SHP77 (cell line): ENCODE data around the gene CNBD2.
"Not testable (repeated sequence)": the region's sequence is repeated elsewhere in the genome, so short reads cannot be mapped to it uniquely, and the experiment has no call there.

Experiments used
- DNase-seq, 2 experiments: peaks; one replicate each; lab custom pipeline; 2025; lab: John Stamatoyannopoulos, UW

CNBD2 gene

DNA sequence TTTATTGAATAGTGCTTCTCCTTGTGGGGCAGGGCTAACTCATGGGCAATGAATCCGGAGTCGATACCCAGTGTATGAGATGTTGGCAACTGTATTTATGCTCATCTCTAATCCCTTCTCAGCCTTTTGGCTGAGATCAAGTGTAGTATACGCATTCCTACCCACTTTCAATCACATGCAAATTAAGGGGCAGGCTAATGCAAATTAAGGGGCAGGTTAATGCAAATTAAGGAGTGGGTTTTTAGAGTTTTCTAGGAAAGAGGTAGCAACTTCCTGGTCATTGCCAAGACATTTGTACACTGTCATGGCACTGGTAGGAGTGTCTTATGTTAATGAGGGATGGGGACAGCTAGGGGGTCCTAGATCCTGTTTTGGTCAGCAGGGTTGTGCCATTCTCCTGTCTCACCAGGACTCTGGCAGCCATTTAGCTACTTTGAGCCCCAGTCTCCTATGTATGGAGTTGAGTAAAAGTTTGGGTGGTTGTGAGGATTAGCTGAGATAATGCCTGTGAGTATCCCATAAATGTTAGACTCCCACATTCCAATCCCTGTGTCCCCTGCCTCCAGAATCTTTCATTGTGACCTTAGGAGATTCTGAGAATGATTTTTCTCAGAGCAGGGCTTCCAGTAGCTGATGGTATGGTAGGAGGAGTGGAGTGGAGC lies at the start of gene CNBD2:
CNBD2 (plus strand) TSS at position 612 of the 662 bp plus-strand sequence. CDS start 173 bp downstream, outside the sequence.
- DNase-seq: no peak

DNA sequence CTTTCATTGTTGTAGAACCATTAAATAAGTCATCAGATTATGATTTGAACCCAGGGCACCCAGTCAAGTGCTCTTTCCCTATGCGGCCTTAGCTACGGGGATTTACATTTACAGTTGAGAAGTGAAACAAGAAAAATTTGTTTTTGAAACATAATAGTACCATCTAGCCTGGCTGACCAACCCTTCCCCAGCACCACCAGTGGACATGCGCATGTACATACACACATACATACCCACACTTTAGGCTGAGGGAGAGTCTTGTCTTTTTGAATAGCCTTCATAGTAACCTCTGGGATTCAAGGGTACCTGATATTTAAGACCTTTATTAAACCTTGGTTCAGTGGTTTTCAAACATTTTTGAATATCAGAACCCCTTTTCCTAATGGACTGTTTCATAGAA lies 47.9 kb upstream of the CNBD2 start:
- DNase-seq: no peak

DNA sequence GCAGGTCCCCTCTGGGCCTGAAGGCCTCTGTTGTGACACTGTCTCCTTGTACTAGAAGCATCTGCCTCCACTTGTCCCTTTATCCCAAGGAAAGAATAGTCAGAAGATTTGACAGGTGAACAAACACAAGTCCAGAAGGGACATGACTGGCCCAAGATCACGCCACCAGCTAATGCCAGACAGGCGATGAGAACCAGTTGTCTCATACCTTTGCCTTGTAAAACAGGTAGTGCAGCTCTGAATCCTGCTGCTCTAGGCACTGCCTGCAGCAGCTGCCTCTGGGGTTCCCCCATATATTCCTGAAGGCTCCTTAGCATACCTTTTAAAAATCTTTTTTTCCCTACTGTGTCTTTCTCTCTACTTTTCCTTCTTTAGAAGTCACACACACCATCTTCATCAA lies 39.1 kb upstream of the CNBD2 start:
- no peak for DNase-seq

DNA sequence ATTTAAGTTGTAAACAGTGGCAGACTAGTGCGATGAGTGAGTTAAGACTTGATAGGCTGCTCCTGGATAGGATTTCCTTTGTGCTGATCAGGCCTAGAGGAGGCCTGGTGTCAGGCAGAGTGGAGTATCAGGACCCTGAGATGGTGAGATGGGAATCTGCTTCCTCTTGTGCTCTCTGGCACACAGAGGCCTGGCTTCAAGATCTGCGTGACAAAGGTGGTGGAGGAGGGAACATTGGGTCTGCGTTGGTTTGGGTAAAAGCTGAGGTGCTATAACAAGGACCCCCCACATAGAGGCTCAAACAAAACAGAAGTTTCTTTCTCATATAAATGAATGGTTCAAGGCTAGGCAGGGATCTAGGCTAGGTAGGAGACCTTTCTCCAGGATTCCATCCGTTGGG lies 34.3 kb upstream of the CNBD2 start:
- DNase-seq: no peak

DNA sequence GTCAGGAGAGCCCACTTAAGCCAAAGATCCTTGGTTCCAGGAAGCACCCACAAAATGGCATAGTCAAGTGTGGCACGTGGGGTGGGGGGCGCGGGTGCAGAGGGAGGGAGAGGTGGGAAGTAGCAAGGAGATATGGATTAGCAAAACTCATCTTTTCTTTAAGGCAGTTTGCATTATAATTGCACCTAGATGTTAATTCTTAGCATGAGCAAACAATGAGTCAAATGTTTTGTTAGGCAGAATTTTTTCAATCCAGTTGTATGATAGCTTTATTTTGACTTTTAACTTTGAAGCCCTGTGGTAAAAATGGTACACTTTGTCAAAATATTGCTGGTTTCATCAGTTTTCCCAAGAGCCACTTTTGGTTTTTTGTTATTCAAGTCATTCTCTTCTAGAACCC lies 29.1 kb upstream of the CNBD2 start:
- DNase-seq: no peak

DNA sequence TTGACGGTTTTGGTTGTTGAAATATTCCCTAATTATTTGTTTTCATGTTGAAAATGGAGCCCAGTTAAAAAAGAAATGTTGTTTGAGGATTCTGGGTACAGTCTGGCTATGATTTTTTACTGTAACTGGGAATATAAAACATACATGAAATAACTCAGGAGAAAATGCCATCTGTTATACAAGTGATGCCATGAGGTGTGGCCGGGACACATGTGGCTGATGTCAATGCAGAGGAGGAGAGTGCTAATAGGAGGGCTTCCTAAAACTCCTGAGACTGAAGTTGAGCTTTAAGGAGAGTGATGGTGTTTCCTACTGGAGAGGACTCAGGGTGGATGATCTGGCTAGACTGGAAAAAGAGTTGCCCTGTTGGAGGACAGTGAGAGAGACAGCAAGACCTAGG lies 26.8 kb upstream of the CNBD2 start:
- DNase-seq: no peak

DNA sequence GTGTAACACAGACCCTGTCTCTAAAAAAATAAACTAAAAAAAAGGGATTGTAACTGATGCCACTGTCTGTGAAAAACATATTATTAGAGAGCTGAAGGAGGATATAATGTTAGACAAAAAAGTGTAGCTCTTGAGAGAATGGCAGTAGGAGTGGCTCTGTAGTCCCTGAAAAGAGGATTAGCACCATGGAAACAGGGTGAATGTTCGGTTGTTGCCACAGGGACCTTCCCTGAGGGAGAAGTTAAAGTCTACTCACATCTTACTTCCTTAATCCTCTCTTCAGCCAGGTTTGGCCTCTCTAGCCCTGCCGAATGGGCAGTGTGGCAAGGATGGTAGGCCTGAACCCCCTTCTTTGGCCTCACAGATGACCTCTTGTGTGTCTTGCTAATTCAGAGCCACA lies 26.1 kb upstream of the CNBD2 start:
- no peak for DNase-seq

DNA sequence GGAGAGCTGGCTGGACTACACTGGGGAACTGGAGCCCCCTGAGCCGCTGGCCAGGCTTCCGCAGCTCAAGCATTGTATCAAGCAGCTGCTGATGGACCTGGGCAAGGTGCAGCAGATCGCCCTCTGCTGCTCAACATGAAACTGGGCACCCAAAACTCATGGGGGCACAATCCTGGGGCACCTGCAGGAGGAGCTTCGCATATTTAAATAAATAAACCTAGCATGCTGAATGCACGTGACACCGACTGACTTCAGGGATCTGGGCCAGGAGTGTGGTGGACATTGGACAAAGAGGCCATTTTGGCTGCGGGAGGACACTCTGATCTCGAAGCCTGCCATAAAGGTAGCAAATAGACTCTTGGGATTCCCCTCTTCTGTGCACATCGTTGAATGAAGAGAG lies 20.9 kb upstream of the CNBD2 start:
- peak; percentile 26 to 36 for DNase-seq

DNA sequence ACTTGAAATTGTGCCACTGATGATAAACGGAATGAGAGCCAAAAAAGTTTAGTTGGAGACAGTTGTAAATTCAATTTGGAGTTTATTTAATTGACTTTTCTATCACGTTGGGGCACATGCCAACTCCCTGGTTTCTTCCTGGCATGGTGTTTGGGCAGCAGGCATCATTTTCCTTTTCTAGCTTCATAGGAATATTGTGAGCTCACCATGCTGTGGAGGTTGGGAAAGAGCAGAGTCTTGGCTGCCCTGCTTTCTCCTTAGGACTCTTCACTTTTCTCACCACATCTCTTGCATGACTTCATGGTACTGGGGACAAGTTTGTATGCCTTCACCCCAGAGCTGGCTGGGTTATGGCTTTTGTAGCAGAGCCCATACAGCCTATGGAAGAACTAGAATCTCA lies 20.5 kb upstream of the CNBD2 start:
- DNase-seq: no peak

DNA sequence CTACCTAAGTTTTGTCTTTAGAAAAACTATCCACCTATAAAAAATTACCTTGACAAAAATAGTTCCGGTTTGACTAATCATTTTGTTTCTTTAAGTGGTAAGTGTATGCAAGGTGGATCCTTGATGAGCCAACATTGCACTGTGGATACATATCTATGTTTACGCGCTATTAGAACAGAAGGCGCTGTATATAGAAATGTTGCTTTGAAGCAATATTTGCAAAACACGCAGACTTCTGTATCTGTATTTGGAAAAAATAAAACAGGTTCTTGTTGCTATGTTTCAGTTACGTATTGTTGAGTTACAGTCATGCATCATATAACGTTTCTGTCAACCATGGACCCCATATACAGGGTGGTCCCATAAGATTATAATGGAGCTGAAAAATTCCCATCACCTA lies 18.3 kb upstream of the CNBD2 start:
- no peak for DNase-seq

DNA sequence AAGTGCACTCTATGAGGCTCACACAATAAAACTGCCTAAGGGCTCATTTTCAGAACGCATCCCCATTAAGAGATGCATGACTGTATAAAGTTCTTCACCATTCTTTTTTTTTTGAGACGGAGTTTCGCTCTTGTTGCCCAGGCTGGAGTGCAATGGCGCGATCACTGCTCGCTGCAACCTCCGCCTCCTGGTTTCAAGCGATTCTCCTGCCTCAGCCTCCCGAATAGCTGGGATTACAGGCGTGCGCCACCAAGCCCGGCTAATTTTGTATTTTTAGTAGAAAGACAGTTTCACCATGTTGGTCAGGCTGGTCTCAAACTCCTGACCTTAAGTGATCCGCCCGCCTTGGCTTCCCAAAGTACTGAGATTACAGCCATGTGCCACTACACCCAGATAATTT lies 16.3 kb upstream of the CNBD2 start:
- DNase-seq: not testable (repeated sequence)

DNA sequence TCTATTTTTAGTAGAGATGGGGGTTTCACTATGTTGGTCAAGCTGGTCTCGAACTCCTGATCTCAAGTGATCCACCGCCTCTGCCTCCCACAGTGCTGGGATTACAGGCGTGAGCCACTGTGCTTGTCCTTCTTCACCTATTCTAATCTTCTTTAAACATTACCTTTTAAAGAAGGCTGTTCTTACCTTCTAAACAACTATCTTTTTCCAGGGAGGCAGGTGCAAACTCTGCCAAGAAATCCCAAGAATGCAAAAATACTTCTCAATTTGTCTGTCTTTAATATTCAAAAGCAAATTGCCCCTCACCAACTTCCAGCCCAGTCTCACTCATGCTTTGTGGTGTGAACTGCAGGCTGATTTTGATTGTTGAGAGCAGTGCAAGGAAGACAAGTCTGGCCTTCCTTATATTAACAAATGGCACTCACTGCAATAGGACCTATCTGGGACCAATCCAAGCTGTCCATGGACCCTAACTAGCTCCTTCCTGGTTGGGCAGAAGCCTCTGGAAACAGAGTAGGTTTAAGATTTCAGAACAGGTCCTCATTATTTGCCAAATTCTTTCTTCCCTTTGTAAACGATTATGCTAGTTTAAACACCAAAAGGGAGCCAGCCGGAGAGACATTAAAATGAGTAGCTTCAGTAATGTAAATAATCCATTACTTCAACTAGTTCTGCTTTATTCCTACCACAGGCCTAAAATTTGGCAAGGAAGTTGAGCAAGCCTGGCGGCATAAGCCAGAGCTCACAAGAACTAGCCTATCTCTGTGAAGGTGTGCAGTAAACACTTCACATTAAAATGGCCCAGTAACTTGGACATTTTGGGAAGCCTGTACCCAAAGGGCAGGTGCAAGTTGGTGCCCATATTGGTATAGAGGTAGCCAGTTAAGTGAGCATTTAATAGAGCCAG lies 15.7 kb upstream of the CNBD2 start:
- DNase-seq: no peak

DNA sequence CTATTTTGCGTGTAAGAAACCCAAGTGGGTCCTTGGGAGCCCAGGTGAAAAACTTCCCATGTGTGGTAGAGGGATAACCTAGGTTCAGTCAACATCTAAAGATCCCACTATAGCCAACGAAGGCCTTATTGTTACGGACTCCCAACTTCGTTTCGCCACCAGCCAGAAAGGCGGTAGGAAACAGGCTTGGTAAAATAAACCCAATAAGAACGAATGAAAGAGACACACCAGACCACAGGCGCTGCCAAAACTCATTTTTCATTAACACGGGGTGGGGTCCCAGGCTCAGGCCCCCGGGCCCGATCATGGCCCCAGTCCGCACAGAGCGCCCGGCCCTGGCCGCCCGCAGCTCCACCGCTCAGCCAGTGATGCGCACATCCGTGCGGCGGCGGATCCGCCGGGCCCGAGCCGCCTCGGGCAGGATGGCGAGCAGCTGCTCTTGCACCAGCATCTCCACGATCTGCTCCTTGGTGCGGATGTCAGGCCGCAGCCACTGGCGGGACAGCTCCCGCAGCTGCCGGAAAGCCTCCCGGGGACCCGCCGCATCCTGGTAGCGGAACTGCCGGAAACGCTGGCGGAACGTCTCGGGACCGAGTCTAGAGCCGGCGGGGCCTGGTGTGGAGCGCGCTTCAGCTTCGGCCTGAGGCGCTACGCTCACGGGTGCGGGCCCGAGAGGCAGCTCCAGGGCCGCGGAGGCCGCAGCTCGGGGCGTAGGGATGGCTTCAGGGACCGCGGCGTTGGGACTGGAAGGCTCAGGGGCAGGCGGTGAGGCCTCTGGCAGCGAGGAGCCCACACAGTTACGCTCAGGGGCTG lies 14.8 kb upstream of the CNBD2 start:
- peak in 1 of 2 experiments; percentile 7 for DNase-seq

DNA sequence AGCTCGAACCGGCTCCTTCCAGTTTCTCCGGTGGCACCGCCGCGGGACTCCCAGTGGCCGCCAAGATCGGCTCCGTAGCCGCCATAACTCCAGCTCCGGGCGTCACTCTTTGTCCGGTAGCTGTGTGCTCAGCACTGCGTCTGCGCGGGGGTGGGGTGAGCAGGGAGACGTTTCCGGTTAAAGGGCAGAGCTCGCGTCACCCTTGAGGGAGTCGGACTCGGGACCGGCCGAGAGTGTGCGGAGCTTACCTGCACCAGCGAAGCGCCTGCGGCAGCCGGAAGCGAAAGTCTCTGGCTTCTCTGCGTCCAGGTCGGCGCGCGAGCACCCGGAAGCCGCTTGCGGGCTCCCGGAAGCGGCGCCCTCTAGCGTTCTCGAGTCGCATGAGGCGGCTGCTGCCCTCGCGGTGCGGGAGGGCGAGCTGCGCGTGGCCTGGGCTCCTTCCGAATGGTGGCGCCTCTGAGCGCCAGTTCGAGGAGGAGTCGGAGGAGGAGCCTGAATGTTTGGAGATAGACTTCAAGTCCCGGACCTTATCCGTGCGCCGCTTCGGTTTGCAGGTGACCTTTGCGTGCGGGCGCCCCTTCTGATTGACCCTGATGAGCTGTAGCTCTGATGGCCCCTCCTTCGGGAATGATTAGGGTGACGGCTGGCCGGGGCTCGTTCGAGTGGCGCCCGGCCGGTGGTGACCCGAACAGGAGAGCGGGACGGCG lies 14.0 kb upstream of the CNBD2 start, which contains the start of gene SCAND1:
SCAND1 (minus strand) TSS at position 303 of the 707 bp plus-strand sequence; CDS start at position 85, 218 bp downstream.
- peak; percentile 93 to 97 for DNase-seq

DNA sequence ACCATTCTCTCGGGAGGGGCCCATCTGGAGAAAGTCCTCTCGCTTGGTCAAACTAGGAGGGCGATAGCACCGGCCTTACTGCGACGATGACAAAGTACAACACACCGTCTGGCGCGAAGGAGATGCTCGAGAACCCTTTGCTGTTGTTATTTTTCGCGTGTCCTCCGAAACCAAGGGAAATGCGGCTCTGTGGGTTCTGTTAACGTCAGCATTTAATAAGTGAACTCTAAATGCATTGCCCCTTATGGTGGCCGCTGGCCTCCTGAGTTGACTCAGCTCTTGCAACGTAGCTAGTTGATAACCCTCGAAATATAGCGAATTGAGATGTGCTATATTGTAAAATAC lies 13.5 kb upstream of the CNBD2 start:
- DNase-seq: peak; percentile 33 to 45

DNA sequence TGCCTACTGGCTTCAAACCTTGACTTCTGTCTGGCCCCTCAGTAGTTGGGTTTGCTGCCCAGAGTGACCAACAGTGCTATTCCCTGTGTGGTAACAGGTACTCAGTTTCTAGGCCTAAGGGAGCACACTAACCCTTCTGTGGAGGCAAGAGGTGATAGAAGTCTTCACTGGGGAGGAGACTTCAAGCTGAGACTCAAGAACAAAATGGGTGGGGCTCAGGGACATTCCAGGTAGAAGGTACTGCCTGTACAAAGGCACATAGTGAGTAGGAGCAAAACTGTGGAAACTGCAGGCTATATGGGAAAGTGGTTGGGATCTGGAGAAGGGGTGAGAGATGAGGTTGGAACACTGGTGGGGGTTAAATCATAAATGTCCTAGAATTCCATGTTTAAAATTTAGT lies 11.8 kb upstream of the CNBD2 start:
- no peak for DNase-seq

DNA sequence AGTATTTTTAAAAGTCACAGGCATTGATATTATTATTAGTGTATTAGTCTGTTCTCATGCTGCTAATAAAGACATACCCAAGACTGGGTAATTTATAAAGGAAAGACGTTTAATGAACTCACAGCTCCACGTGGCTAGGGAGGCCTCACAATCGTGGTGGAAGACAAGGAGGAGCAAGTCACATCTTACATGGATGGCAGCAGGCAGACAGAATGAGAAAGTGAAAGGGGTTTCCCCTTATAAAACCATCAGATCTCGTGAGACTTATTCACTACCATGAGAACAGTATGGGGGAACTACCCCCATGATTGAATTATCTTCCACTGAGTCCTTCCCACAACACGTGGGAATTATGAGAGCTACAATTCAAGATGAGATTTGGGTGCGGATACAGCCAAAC lies 9.1 kb upstream of the CNBD2 start:
- not testable (repeated sequence) for DNase-seq

DNA sequence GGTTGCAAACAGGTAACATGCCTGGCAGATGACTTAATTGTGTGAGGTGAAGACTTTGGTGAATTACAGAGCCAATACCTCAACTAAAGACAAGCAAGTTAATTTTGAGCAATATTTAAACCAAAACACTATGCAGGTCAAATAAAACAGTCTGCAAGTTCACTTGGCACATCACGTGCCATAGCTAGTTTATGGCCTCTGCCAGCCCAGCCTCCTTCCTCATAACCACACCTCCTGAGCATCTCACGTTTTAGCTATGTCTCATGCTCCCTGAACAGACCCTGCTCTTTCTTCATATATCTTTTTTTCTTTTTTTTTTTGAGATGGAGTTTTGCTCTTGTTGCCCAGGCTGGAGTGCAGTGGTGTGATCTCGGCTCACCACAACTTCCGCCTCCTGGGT lies 4.5 kb upstream of the CNBD2 start:
- no peak for DNase-seq

DNA sequence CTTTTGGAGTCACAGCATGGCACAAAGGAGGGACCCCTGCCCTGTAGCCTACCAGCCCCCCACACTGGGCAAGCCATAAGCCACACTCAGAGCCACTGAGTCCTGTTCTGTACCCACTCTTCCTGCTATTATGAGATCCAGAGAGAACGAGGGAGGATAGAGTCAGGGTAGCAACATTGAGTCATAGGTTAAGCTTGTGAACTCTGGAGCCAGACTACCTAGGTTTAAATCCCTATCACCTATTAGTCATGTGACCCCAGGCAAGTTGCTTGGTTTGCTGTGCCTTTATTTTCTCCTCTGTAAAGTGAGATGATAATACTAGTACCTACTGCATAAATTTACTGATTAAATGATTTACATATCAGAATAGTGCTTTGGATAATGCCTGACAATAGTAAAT lies 540 bp downstream of the CNBD2 start:
- DNase-seq: no peak

DNA sequence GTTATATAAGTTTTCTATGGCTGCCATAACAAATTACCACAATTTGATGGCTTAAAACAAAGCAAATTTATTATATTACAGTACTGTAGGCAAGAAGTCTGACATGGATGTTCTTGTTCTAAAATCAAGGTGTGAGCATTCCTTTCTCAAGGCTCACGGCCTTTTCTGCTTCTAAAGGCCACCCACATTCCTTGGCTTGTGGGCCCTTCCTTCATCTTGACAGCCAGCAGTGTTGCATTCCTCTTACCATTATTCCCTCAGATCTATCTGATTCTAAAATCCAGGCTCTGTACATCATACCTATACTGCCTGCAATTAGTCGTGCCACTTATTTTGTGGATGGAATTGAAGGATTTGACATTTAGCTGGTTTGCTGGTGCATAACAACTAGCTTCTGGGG lies 3.6 kb downstream of the CNBD2 start:
- DNase-seq: no peak

DNA sequence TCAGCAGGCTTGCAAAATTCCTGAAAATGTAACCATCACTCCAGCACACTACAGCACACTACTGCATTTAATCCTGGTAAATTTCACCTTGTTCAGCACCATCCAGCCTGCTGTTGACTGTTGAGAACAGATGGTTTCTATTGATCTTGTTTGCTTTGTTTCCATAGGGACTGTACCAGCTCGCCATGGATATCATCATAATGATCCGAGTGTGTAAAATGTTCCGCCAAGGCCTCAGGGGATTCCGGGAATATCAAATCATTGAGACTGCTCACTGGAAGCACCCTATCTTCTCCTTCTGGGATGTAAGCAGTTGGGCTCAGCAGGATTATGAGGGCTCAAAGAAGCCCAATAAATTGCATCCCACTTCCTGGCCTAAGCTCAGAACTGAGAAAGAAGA lies 4.1 kb downstream of the CNBD2 start:
- DNase-seq: no peak

DNA sequence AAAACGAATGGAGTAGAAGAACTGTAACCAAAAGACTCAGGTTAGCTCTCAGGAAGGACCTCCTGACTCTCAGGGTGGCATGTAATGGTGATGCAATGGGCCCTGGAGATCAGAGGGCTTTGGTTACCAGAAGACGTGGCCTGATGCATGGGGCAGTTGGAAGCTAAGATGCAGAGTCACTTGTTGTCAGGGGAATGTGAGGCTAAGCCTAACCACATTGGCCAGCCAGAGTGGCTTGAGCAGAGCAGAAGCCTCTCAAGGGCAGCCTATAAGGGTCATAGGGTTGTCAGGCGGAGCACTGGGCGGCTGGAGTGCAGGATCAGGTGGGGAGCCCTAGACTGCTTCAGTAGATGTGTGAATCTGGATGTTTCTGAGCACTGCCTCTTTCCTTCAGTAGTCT lies 5.9 kb downstream of the CNBD2 start:
- no peak for DNase-seq
